Ascending aorta (tissue), 2 donors: ENCODE data around the gene MRAS. TPM values are rescaled to one million over a fixed set of nuclear protein-coding genes. Genes with fewer than 3 reads are reported as not detected.
A peak's percentile ranks its signal among the peaks of the same experiment; 100 is the strongest.

Experiments used
- DNase-seq, 2 donors: peaks; one replicate each; pipeline ENCODE4 v3.0.0-alpha.2; 2019; ENCODE audit warnings: low spot score in 2 of 2
- H3K27ac ChIP-seq, 2 donors: fragments of 200-600 bp; sonication (generic); one replicate each; pipeline ENCODE4 v1.5.1; 2016 to 2017; ENCODE audit warnings: mild to moderate bottlenecking in 1 of 2
- H3K27me3 ChIP-seq: fragments of 200-600 bp; sonication (generic); one replicate; pipeline ENCODE4 v1.5.1; 2017
- H3K36me3 ChIP-seq, 2 donors: fragments of 200-600 bp; sonication (generic); one replicate each; pipeline ENCODE4 v1.5.1; 2016
- H3K4me1 ChIP-seq, 2 donors: fragments of 200-600 bp; sonication (generic); one replicate each; pipeline ENCODE4 v1.5.1; 2016 to 2017; ENCODE audit warnings: mild to moderate bottlenecking in 1 of 2
- H3K4me3 ChIP-seq, 2 donors: fragments of 200-600 bp; sonication (generic); one replicate each; pipeline ENCODE4 v1.5.1; 2016 to 2017; ENCODE audit warnings: mild to moderate bottlenecking in 1 of 2
- H3K9me3 ChIP-seq, 2 donors: fragments of 200-600 bp; sonication (generic); one replicate each; pipeline ENCODE4 v1.5.1; 2016
- CTCF ChIP-seq, 3 experiments: fragments of 200-600 bp in 2 of 3; fragments of 450-650 bp in 1 of 3; sonication (generic) in 2 of 3; IDR thresholded peaks; one replicate each; pipeline ENCODE4 v1.5.1; 2016 to 2019; ENCODE audit warnings: antibody characterized with exemption in 3 of 3, mild to moderate bottlenecking in 1 of 3, moderate library complexity in 1 of 3
- intact Hi-C: fragments of 100-400 bp; cut with DNase I; formaldehyde crosslinking; loops from one replicate; pipeline ENCODE4 v1.15.1; 2023
- total RNA-seq: library from RNA; depleted of rRNA; stranded (reverse); fragments of >200 nt; gene quantifications from one replicate; pipeline ENCODE4 v1.1.0, GENCODE V29; 2016

MRAS gene
- total RNA-seq, 1 donor from 2014 or later = 24.5 TPM

DNA sequence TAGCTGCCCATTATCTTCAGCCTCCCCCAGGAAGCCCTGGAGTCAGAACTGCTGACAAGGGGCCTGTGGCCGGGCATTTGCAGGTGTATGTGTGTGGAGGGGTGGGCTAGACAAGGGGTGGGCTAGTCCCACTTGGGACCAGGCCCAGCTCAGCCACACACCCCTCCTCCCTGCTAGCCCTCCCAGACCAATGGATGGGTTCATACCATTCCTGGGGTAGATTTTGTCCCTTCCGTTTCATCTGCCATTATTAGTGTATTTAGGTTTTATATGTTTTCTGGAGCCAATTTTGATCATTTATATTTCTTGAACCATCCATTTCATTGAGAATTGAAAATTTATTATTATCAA is 42.2 kb downstream of the MRAS start:
- intact Hi-C loops = no loop called here
- no peak for TF ChIP-seq CTCF (IDR thresholded peaks at IDR 0.05)
- no peak for DNase-seq
- Histone ChIP-seq H3K36me3 (no peaks in the 10 kb centered on the region), H3K27me3 (no peaks in the 10 kb centered on the region), H3K9me3 (no peaks in the 10 kb centered on the region), H3K4me1 (peaks cover 0 to 12% of the 10 kb centered on the region in 2 donors), H3K27ac (peak overlapping the region in 1 of 2 donors; percentile 36), H3K4me3 (no peak overlapping the region)

GRCh38 chr3:138394156-138394555 is 45.8 kb downstream of the MRAS start:
- Histone ChIP-seq H3K9me3 (no peaks in the 10 kb centered on the region), H3K4me1 (peaks cover 0 to 10% of the 10 kb centered on the region in 2 donors), H3K36me3 (peaks cover 8 to 10% of the 10 kb centered on the region in 2 donors), H3K27me3 (no peaks in the 10 kb centered on the region), H3K27ac (no peak overlapping the region), H3K4me3 (no peak overlapping the region)
- intact Hi-C loops = no loop called here
- no peak for TF ChIP-seq CTCF (IDR thresholded peaks at IDR 0.05)
- no peak for DNase-seq

DNA sequence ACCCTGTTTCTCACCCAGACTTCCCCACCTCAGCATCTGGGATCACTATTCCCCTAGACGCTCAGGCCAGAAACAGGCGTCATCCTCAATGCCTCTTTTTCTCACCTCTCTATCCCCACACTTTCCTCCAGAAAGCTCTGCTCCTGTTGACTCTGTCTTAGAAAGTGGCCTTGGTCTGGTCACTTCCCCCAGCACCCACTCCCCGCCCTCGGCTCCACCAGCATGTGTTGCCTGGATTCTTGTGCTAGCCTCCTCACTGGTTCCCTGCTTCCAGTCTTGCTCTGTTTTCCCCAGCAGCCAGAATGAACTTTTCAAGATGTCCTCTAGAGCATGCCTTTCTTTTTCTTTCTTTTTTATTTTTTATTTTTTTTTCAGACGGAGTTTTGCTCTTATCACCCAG is 46.3 kb downstream of the MRAS start:
- H3K27ac ChIP-seq = no peak overlapping the region
- intact Hi-C loops = no loop called here
- H3K4me1 ChIP-seq = peaks cover 0 to 7% of the 10 kb centered on the region in 2 donors

DNA sequence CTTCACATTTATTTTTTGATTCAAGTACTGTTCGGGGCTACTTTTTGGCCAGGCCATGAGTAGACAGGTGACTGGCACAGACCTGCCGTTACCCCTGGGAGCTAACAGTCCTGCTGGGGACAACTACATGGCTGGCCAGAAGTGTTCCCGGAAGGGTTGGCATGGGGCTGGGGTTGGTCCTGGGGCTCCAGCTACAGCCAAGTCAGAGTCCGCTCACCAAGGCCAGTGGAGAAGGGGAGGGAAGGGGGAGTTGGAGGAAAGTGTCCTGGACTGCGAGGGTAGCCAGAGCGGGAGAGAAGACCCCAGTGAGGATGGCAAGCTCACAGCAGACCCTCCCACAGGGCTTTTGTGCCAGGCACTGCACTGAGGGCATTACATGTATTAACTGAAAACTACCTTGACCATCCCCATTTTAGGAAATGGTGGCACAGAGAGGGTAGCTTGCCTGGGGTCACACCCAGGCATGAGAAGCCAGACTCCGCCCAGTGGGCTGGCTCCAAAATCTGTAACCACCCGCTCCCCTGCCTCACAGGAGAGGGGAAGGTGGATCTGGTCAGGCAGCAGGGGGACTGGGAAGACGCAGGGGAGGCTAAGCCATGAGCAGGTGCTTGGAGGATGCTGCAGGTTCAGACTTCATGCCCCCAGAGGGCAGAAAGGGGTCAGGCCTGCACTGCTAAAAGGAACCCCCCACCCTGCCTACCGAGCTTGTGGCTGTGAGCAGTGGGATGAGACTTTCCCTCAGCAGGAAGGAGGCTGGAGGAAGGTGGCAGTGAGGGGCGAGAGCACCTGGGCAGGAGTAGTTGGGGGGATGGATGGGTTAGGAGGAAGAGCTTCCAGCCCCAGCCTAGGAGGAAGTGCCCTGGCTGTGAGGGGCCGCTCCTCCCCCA is 47.7 kb downstream of the MRAS start:
- Histone ChIP-seq H3K4me1 (no peaks in the 10 kb centered on the region), H3K27me3 (no peaks in the 10 kb centered on the region), H3K36me3 (peaks cover 20 to 26% of the 10 kb centered on the region in 2 donors), H3K27ac (no peak overlapping the region), H3K9me3 (no peaks in the 10 kb centered on the region), H3K4me3 (no peak overlapping the region)
- intact Hi-C loops = no loop called here
- peak in 1 of 2 donors; percentile 46 for DNase-seq
- no peak for TF ChIP-seq CTCF (IDR thresholded peaks at IDR 0.05)

More for the DNA sequence above, 46.3 kb downstream of the MRAS start:
- Histone ChIP-seq H3K27me3 (no peaks in the 10 kb centered on the region), H3K36me3 (peaks cover 10 to 11% of the 10 kb centered on the region in 2 donors), H3K4me3 (no peak overlapping the region), H3K9me3 (no peaks in the 10 kb centered on the region)
- TF ChIP-seq CTCF (IDR thresholded peaks at IDR 0.05) = no peak
- peak in 1 of 2 donors; percentile 34 for DNase-seq

DNA sequence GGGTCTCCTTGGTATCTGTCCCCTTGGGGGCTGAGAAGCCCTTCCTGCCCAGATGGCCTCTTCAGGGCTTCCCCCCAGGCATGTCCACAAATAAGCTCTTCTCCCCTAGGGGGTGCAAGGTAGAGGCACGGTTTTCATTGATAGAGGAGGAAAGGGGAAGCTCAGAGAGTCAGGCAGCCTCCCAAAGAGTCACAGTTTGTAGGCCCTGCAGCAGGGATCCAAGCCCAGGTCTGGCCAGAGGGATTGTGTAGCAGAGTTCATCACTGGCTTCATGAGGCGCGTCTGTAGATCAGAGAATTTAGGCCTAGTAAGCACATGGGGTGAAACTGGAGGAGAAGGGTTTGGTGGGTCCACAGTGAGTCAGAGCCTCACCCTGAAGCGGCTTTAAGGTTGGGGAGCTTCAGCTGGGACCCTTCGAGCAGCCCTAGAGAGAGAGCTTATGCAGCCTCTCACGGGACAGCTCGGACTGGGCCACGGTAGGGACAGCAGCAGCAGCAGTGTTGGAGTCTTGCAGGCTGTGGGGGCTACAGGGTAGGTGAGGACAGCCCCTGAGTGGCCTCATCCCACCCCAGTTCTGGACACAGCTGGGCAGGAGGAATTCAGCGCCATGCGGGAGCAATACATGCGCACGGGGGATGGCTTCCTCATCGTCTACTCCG is 48.5 kb downstream of the MRAS start:
- intact Hi-C loops = no loop called here
- Histone ChIP-seq H3K36me3 (peaks cover 26 to 33% of the 10 kb centered on the region in 2 donors), H3K27me3 (no peaks in the 10 kb centered on the region), H3K9me3 (no peaks in the 10 kb centered on the region), H3K4me3 (no peak overlapping the region), H3K27ac (no peak overlapping the region), H3K4me1 (no peaks in the 10 kb centered on the region)
- TF ChIP-seq CTCF (IDR thresholded peaks at IDR 0.05) = no peak
- DNase-seq = no peak
